HG03039 (cell line): ENCODE data around the gene PRCD.

ENCODE experiments used
- ATAC-seq: cut with Tn5 transposase; IDR thresholded peaks from one replicate; pipeline ENCODE4 v1.9.1; 2021; ENCODE audit warnings: mild to moderate bottlenecking, moderate library complexity; ENCODE audit not compliant: unreplicated experiment

PRCD gene

DNA sequence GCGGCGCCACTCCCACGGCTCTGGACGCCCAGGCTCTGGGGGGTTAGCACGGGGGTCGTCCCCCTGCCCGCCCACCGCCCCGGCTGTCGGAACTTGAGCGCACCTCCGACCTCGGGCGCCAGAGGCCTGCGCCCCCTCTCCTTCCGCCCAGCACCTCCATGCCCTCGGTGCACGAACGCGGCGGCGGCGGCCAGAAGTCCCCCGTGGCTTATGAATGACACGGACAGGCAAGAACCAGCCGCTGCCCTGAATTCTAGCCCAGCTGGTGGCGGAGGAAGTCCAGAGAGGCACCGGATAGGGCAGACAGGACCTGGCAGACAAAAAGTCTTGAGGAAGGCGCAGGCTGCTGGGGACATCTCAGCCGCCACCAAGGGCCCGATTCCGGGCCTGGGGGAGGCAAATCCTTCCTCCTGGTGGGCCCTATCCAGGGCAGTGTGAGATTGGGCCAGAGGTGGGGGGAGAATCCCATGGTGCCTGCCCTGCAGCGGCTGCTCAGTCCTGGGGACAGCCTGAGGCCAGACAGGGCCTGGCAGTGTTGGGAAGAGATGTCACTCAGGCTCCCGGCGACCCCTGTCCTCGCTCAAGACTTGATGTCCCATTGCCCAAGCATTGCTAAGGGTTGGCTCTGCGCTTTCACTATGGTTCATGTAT, 1.4 kb upstream of the PRCD start:
- ATAC-seq, result no peak

DNA sequence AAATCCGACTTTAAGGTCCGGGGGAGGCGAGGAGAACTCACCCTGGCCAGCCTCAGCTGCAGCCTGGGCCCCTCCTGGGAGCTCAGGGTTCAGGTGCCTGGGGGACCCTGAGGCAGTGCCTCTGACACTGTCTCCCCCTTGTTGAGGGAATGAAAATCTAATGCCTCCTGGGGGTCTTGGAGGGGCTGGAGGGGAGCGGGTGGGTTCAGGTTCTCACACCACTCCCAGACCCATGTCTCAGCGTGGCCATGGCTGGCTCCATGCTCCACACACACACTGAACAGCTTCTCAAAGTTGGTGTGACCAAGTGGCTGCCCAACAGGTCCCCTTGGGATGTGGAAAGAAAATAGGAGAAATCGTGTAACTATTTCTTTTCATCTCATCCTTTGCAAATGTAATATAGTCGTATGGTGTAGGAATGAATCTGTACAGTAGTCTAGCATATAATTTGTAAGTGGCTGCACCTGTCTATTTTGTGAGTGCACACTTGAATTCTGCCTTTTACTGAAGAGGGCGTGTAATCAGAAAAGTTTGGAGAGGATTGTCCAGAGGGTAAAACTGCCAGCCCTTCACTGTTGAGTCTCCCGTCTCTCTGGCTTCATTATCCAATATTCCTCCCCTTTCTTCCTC, 788 bp upstream of the PRCD start:
- ATAC-seq, result no peak

- ATAC-seq, result no peak
These were observed 797 bp downstream of the PRCD start for GRCh38 chr17:76540381-76541300.

DNA sequence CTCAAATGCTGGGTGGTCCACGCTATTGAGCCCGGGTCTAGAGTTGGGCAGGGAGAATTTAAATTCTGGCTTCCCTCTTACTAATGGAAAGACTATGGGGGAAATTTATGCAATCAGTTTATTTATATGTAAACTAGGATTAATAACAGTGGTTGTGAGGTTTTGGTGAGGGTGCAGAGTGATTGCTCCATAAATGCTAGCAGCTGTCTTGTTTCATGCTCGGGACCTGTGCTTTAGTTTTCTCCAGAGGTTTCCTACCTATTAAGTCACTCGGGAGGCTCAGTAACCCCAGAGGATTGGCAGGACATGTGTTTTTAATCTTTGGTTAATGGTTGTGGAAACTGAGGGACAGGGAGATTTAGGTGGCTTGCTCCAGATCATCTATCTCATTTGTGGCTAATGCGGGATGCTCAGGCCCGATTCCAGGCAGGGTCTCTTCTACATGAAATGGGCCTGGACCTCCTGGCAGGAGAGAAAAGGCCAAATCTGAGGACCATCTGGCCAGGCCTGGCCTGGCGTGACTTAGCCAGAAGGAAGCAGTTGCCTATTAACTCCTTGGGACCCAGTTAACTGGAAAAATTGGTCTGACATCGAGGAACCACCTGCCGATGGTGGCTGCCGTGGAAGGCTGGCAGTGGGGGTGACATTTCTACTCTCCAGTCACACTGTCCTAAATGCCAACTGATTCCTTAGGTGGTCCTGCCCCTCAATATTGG, 2.1 kb downstream of the PRCD start:
- ATAC-seq, result no peak

- ATAC-seq, result no peak
These were observed 2.7 kb downstream of the PRCD start for GRCh38 chr17:76542566-76542971.

DNA sequence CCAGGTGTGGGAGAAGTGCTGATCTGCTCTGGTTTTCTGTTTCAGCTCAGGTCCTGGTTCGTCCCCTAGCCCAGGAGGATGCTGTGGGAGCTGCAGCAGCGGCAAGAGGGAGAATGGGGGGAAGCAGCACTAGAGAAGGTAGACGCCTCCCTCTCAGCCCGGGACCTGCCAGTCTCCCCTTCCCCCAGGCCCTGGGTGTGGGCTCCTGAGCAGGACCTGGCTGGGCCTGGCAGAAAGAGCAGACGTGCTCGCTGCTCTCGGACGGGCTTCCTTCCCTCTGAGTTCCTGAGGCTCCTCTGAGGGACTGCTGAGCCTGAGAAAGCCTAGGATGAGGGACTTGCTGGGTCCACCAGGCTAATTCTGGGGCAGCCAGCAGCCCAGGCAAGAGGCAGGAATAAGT, 3.1 kb downstream of the PRCD start:
- ATAC-seq, result no peak

- ATAC-seq, result no peak
These were observed 3.6 kb downstream of the PRCD start for GRCh38 chr17:76543482-76543825.

- ATAC-seq, result no peak
These were observed 4.1 kb downstream of the PRCD start for GRCh38 chr17:76543826-76544545.

GRCh38 chr17:76544546-76545365, 4.9 kb downstream of the PRCD start:
- ATAC-seq, result no peak

- no peak for ATAC-seq
These were observed 6.2 kb downstream of the PRCD start for GRCh38 chr17:76545918-76546555.

GRCh38 chr17:76546556-76547182, 6.8 kb downstream of the PRCD start:
- no peak for ATAC-seq

GRCh38 chr17:76547183-76547641, 7.4 kb downstream of the PRCD start:
- ATAC-seq, result no peak

DNA sequence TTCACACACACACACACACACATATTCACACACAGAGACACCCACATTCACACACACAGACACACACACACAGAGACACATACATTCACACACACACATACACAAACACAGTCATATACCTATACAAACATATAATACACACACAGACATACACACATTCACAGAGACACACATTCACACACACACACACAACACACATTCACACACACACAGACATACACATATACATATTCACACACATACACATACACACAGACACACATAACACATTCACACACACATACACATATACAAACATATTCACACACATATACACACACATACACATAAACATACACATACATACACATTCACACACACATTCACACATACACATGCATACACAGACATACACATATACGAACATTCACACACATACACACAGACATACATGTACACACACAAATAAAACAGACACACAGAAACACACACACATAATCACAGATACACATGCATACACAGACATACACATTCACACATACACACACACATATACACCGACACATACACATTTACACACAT, 7.9 kb downstream of the PRCD start:
- no peak for ATAC-seq

DNA sequence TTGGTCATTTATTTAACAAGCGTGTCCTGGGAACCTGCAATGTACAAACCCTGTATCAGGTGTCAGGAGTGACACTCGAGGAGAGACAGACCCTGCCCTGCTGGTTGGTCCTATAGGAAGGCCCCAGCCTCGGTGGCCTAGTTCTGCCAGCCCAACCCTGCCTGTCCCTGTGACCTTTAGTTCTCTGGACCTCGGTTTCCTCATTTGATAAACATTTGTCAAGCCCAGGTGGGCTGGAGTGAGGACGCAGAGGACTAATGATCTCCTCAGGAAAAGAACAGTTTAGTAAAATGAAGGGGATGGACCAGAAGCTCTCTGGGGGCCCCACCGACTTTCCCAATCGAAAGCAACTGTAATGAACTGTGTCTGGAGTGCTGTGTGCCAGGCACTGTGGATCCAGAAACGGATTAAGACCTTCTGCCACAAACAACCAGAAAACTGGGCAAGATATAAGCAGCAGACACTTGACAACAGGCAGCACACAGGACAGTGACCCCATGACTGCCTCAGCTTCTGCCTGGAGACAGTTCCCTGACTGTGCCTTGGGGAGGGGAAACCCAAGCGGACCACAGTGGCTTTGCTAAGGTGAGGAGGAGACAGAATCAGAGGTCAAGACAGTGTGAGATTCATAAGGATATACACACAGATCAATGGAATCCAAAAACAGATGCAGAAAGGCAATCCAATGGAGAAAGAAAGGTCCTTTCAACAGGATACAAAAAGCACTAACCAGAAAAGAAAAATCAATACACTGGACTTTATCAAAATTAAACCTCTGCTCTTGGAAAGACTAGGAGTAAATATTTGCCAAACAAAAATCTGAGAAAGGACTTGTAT, 8.8 kb downstream of the PRCD start:
- ATAC-seq, result no peak

- ATAC-seq, result no peak
These were observed 9.3 kb downstream of the PRCD start for GRCh38 chr17:76549215-76549518.

- ATAC-seq, result no peak
These were observed 9.7 kb downstream of the PRCD start for GRCh38 chr17:76549539-76549938.

- no peak for ATAC-seq
These were observed 11.1 kb downstream of the PRCD start for GRCh38 chr17:76550712-76551615.
